Panc1 (cell line): ENCODE data around the gene TMX1. TPM values are rescaled to one million over a fixed set of nuclear protein-coding genes. Genes with fewer than 3 reads are reported as not detected.

Source experiments
- ATAC-seq: fragments of 200-7000 bp; cut with Tn5 transposase; 2 replicates; pipeline ENCODE4 v1.9.1; 2020; ENCODE audit warnings: mild to moderate bottlenecking, moderate library complexity
- BruUV-seq: library from RNA; stranded (reverse); fragments of 400-500 nt; replicated peaks from 2 replicates; lab custom pipeline; 2021; lab: Mats Ljungman, UMichigan
- CTCF ChIA-PET: fragments of 300-600 bp; sonication (Branson Sonifier 250); formaldehyde crosslinking; loops from one replicate; lab custom pipeline; 2022; ENCODE audit warnings: antibody characterized with exemption; lab: Charles Lee
- POLR2A ChIA-PET: fragments of 300-600 bp; sonication (Branson Sonifier 250); formaldehyde crosslinking; loops from one replicate; lab custom pipeline; 2022; ENCODE audit warnings: antibody characterized with exemption; lab: Charles Lee
- DNase-seq: peaks from one replicate; pipeline ENCODE4 v3.0.0-alpha.2; 2010; ENCODE audit warnings: low read depth, low spot score
- H3K27ac ChIP-seq: 2 replicates; pipeline ENCODE4 v1.5.1; 2011; ENCODE audit warnings: mild to moderate bottlenecking, low read length, inconsistent platforms
- H3K27me3 ChIP-seq: fragments of 200-500 bp; sonication (Bioruptor generic); 2 replicates; pipeline ENCODE4 v1.6.0; 2014; ENCODE audit warnings: low read length, inconsistent platforms; ENCODE audit not compliant: control insufficient read depth, insufficient read depth
- H3K36me3 ChIP-seq: fragments of 200-500 bp; sonication (Bioruptor generic); 2 replicates; pipeline ENCODE4 v1.5.1; 2014; ENCODE audit warnings: inconsistent platforms, mild to moderate bottlenecking, low read length, moderate library complexity; ENCODE audit not compliant: control insufficient read depth, insufficient read depth
- H3K4me1 ChIP-seq: 2 replicates; pipeline ENCODE4 v1.5.1; 2011; ENCODE audit warnings: inconsistent platforms, mild to moderate bottlenecking, low read length, moderate library complexity; ENCODE audit not compliant: control insufficient read depth, insufficient read depth
- H3K4me3 ChIP-seq, 2 experiments: 2 replicates each; pipeline ENCODE4 v1.5.1; 2011 to 2012; ENCODE audit warnings: low read depth in 2 of 2, low read length in 2 of 2, mild to moderate bottlenecking in 2 of 2, inconsistent platforms in 1 of 2, moderate library complexity in 1 of 2
- H3K9me3 ChIP-seq: fragments of 200-500 bp; sonication (Bioruptor generic); 2 replicates; pipeline ENCODE4 v1.5.1; 2014; ENCODE audit warnings: low read depth, mild to moderate bottlenecking, inconsistent platforms, low read length, moderate library complexity; ENCODE audit not compliant: control insufficient read depth, insufficient read depth
- POLR2AphosphoS5 ChIP-seq: IDR thresholded peaks from 2 replicates; pipeline ENCODE4 v1.6.1; 2012; ENCODE audit warnings: mild to moderate bottlenecking, low read depth, low read length, moderate library complexity
- SIN3A ChIP-seq: IDR thresholded peaks from 2 replicates; pipeline ENCODE4 v1.6.1; 2012; ENCODE audit warnings: low read depth, mild to moderate bottlenecking, low read length, moderate library complexity, borderline replicate concordance; ENCODE audit not compliant: insufficient read depth
- TCF7L2 ChIP-seq: IDR thresholded peaks from 2 replicates; pipeline ENCODE4 v1.6.1; 2011; ENCODE audit warnings: mild to moderate bottlenecking, low read depth, low read length, inconsistent platforms
- in situ Hi-C: cut with HindIII; loops from 2 replicates; pipeline ENCODE4 v1.10.0; 2016; ENCODE audit warnings: low sequenced_read_pairs, low pct_unique_long_range_greater_than_20kb
- intact Hi-C: fragments of 100-400 bp; cut with micrococcal nuclease; formaldehyde crosslinking; loops from one replicate; pipeline ENCODE4 v1.10.0; 2022; ENCODE audit not compliant: unreplicated experiment
- total RNA-seq: library from RNA; stranded (reverse); gene quantifications from one replicate; pipeline ENCODE4 v1.2.1, GENCODE V29; 2021; ENCODE audit not compliant: unreplicated experiment
- TF ChIP-seq, protein P1 (sequence below), 2 experiments: IDR thresholded peaks; 2 replicates each; pipeline ENCODE4 v1.6.1; 2011 to 2012; ENCODE audit warnings: low read depth in 2 of 2, control low read depth in 1 of 2, low read length in 1 of 2, mild to moderate bottlenecking in 1 of 2, moderate library complexity in 1 of 2; ENCODE audit not compliant: insufficient read depth in 1 of 2
- TF ChIP-seq, protein P2 (sequence below): fragments of 450-650 bp; IDR thresholded peaks from 2 replicates; pipeline ENCODE4 v1.5.1; 2017; ENCODE audit warnings: mild to moderate bottlenecking

Gene TMX1
- total RNA-seq, 1 experiment from 2014 or later: 34.9 TPM

DNA sequence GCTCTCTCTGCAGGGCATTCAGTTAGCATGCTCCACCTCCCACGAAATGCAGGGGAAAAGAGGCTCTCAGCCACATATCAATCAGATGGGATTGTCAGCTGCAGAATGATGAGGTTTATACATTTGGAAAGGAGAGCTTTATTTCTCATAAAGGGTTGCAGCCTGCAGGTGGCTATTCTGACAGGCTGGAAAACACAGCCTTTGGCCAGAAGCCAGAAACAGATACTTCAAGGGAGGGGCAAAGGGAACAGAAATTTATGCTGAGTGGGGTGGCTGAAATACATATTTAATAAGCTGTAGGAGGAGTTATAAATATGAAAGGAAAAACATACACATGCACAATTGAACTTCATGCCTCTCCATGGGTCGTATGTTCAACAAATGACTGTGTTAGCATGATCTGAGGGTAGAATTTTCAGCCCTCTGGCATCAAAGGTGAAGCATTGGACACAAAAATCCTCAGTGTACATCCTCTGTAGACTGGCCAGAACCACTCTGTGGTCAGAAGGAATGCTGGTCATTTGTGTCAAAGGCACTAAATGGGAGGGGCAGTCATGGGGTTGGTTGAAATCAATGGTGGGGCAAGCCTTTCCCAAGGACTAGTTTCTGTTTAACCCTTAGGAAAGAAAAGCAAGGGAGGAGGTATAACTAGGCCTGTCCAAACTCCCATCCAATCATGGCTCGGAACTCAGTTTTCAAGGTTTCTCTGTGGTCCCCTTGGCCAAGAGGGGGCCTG, 62.4 kb downstream of the TMX1 start:
- BruUV-seq: no TSS peak
- Histone ChIP-seq H3K27ac (no peak overlapping the region), H3K4me3 (no peak overlapping the region), H3K9me3 (no peaks in the 10 kb centered on the region), H3K27me3 (no peaks in the 10 kb centered on the region), H3K36me3 (no peaks in the 10 kb centered on the region), H3K4me1 (no peaks in the 10 kb centered on the region)
- DNase-seq: no peak
- in situ Hi-C loops (no loop called here), intact Hi-C loops (no loop called here)
- ATAC-seq: no peak
- TF ChIP-seq, protein P1, sequence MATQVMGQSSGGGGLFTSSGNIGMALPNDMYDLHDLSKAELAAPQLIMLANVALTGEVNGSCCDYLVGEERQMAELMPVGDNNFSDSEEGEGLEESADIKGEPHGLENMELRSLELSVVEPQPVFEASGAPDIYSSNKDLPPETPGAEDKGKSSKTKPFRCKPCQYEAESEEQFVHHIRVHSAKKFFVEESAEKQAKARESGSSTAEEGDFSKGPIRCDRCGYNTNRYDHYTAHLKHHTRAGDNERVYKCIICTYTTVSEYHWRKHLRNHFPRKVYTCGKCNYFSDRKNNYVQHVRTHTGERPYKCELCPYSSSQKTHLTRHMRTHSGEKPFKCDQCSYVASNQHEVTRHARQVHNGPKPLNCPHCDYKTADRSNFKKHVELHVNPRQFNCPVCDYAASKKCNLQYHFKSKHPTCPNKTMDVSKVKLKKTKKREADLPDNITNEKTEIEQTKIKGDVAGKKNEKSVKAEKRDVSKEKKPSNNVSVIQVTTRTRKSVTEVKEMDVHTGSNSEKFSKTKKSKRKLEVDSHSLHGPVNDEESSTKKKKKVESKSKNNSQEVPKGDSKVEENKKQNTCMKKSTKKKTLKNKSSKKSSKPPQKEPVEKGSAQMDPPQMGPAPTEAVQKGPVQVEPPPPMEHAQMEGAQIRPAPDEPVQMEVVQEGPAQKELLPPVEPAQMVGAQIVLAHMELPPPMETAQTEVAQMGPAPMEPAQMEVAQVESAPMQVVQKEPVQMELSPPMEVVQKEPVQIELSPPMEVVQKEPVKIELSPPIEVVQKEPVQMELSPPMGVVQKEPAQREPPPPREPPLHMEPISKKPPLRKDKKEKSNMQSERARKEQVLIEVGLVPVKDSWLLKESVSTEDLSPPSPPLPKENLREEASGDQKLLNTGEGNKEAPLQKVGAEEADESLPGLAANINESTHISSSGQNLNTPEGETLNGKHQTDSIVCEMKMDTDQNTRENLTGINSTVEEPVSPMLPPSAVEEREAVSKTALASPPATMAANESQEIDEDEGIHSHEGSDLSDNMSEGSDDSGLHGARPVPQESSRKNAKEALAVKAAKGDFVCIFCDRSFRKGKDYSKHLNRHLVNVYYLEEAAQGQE (IDR thresholded peaks at IDR 0.05; ENCODE audit: insufficient read depth in 1 of 2, low read depth in 2 of 2, low read length in 1 of 2): no peak
- TF ChIP-seq TCF7L2: no peak
- TF ChIP-seq, protein P2, sequence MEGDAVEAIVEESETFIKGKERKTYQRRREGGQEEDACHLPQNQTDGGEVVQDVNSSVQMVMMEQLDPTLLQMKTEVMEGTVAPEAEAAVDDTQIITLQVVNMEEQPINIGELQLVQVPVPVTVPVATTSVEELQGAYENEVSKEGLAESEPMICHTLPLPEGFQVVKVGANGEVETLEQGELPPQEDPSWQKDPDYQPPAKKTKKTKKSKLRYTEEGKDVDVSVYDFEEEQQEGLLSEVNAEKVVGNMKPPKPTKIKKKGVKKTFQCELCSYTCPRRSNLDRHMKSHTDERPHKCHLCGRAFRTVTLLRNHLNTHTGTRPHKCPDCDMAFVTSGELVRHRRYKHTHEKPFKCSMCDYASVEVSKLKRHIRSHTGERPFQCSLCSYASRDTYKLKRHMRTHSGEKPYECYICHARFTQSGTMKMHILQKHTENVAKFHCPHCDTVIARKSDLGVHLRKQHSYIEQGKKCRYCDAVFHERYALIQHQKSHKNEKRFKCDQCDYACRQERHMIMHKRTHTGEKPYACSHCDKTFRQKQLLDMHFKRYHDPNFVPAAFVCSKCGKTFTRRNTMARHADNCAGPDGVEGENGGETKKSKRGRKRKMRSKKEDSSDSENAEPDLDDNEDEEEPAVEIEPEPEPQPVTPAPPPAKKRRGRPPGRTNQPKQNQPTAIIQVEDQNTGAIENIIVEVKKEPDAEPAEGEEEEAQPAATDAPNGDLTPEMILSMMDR: no peak
- TF ChIP-seq SIN3A: no peak
- no peak for TF ChIP-seq POLR2AphosphoS5
- POLR2A ChIA-PET: no interaction called here
- CTCF ChIA-PET: no interaction called here

DNA sequence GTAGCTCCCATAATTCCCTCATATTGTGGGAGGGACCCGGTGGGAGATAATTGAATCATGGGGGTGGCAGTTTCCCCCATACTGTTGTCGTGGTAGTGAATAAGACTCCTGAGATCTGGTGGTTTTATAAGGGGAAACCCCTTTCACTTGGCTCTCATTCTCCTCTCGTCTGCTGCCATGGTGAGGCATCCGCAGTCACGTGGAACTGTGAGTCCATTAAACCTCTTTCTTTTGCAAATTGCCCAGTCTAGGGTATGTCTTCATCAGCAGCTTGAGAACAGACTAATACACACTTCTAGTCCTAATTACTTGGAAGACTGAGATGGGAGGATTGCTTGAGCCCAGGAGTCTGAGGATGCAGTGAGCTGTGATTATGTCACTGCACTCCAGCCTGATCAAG, 64.4 kb downstream of the TMX1 start:
- CTCF ChIA-PET: no interaction called here
- no peak overlapping the region for H3K27ac ChIP-seq
- ATAC-seq (no peak), DNase-seq (no peak)
- POLR2A ChIA-PET: no interaction called here
- no peaks in the 10 kb centered on the region for H3K4me1 ChIP-seq
- TF ChIP-seq SIN3A (no peak), POLR2AphosphoS5 (no peak), TCF7L2 (no peak)
- TF ChIP-seq, protein P2: no peak
- TF ChIP-seq, protein P1 (IDR thresholded peaks at IDR 0.05; ENCODE audit: insufficient read depth in 1 of 2, low read depth in 2 of 2, low read length in 1 of 2): no peak
- intact Hi-C loops: no loop called here
- no peaks in the 10 kb centered on the region for H3K27me3 ChIP-seq
- no peaks in the 10 kb centered on the region for H3K9me3 ChIP-seq
- H3K4me3 ChIP-seq: no peak overlapping the region
- H3K36me3 ChIP-seq: no peaks in the 10 kb centered on the region
- BruUV-seq: no TSS peak
- in situ Hi-C loops: no loop called here
